GM19467 (cell line): ENCODE measurements around the gene EPAS1.

Experiments
- ATAC-seq: cut with Tn5 transposase; IDR thresholded peaks from one replicate; pipeline ENCODE4 v1.9.1; 2021; ENCODE audit warnings: mild to moderate bottlenecking, moderate library complexity; ENCODE audit not compliant: unreplicated experiment

EPAS1 gene

DNA sequence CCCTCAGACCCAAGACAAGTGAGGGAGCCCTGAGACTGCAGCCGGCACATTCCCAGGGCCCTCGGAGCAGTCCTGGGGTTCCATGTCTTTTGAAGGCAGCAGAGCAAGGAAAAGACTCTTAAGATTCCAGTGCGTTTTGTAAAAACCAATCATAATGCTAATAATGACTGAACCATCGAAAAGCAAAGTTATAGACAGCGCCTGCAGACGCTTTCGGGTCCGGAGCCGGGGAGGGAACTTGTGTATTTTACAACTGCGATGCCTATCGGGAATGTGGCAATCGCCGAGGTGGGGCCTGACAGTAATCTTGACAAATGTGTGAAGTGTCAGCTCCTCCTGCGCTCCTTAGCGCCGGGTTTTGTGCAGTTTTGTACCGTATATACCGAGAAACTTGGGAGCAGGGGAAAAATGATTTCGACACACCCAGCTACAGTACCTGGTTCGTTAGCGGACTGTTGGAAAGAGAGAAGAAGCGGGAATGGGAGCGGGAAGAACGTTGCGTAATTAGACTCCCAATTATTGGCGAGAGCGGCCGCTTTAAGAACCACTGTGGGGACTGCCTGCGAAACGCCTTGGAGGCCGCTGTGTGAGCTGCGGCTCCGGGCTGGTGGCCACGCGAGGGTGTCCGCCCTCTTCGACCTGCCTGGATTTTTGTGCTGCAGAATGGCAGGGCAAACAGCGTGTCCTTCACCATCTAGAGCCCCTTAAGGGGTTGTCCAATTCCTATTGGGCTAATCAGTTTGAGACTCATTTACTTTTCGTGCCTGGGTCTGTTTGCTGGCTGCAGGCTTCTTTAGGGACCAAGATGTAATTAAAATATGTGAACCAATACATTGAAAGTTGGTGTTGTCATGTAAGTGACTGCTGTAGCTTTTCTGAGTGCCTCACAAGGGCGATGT is 2.4 kb downstream of the EPAS1 start:
- ATAC-seq = no peak

DNA sequence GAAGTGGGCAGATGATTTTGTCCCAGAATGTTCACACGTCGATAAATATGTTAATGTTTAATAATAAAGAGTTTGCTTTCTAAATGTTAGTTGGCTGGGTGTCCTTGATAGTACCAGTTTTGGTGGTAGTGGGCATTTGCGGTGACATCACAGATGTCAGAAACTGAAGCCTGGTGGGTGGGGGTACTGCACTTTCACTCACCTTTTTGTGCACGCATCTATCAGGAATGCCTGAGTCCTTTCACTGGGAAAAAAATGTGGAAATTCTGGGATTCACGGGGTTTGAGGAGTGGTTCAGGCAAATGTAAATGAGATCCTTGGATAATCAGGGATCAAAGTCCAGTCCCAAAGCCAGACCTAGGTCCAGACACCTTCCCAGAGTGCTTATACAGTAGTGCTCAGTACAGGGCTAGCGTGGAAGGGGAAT is 3.2 kb downstream of the EPAS1 start:
- no peak for ATAC-seq

DNA sequence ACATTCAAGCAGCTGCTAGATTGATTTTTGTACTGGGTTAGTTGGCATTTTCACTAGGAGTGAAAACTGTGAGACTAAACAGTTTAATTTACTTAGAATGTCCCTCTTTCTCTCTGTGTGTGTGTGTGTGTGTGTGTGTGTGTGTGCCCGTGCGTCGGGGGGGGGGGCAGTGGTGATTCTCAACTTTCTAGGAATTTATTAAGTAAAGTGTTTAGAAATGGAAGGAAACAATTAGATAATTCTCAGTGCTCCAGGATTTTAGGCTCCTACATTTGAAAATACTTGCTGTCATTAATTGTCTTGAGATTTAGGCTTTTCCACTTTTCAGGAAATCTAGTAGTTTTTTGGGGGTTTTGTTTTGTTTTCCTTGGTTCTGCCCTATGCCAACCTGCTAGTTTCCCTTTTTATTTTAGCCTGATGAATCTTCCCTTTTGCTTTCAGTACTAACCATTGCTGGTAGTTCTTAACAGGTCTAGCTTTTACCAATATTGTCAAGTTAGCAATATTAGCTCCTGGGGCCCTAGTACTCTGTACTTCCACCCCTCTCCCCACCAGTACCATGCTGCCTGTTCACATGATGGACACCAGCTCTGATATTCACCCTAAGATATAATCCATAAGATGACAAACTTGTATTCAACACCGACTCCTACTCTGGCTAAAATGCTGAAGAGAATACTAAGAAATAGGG is 4.9 kb downstream of the EPAS1 start:
- ATAC-seq = no peak

DNA sequence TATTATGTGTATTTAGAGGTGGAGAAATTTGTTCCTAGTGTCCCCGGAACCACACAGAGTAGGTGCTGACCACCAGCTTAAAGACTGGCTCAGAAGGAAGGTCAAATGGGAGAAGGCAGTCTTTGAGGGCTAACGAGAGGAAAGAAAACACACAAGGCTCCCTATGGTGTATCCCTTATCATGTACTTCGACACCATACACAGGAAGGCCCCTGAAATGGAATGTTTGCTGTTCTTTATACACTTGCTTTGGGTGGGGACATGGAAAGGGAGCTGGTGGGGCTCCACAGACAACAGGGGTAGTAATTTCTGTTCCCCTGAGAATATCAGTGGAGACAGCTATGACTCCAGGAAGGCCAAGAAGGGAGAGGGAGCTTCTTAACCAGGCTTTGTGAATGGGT is 6.0 kb downstream of the EPAS1 start:
- ATAC-seq = no peak

DNA sequence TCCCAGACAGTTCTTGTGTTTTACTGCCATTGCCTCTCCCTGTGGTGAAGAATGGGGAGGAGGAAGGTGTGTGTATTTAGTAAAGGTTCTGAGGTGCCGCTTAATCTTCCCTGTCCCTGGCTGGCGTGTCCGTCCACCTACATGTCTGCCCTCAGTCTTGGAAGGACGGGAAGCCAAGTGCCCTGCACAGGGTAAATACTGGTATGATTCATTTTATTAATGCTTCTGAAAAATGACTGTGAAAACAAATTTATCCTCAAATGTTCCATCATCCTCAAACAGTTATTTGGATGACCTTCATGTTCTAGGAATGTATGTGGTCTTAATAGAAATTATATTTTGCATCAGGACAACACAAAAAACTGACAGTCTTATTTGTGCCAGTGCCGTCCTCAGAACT is 6.6 kb downstream of the EPAS1 start:
- ATAC-seq = no peak

DNA sequence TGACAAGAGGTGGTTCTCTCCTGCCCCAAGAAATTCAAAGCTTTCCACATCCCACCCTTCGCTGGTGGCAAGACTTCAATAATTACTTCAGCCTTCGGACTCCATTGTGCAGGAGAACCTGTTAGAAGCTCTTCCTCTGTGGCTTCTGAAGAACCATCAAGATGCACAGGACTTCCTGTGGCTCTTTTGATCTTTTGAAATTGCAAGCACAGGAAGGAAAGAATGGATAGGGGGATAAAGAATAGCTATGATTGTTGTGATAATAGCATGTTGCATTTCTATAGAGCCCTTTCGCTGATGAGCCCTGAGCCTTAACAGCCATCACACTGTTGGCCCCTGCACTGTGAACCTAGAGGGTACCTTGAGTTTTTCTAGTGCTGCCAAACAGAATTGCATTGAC is 7.4 kb downstream of the EPAS1 start:
- ATAC-seq = no peak

DNA sequence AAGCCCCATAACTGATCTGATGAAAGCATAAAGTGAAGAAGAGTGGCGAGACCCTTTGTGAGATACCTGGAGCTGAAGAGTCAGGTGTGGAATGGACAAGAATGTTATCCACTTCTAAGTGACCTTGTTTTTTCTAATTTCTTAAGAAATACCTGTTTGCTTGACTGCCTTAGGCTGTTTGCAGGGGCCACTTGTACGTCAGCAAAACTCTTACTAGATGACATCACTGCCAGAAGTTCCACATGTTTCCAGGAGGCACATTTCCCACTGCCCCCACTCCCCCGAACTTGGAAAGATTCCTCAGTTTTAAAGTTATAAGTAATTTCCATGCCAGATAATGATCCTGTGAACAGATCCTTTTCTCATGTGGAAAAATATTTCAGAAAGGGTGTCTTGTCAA is 8.0 kb downstream of the EPAS1 start:
- ATAC-seq = no peak

DNA sequence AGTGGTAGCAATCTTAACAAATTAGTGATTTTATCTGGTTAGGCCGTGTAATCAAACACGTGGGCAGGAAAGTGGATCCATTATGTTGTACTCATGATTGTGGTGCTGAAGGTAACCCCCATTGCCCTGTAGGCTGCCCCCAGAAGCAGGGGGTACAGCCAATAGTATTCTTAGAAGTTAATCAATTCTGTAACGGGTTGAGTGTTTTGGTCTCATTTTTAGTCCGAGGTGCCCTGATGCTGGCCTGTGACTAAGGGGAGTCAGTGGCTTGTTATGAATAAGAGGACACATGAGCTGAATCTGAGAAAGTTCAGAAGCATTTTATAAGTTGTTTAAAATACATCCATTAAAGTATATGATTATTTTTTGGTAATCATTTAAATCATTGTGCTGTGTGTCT is 8.6 kb downstream of the EPAS1 start:
- no peak for ATAC-seq

DNA sequence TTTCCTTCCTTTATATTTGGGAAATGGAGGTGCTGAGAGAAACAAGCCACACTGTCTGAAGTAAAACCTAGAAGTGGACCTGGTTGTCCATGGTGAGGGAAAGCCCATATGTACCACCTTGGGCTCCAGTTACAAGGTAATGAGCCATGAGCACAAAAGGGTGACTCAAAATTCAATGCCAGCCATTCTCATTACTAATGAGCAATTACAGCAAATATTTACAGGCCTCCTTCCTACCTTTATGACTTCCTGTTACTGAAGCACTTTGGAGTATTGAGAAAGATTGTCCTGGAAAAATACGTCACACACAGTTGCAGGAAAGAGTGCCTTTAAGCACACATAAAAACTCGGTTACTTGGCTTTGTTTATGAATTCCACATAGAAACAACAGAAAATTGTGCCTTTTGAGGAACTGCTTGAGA is 9.1 kb downstream of the EPAS1 start:
- no peak for ATAC-seq

DNA sequence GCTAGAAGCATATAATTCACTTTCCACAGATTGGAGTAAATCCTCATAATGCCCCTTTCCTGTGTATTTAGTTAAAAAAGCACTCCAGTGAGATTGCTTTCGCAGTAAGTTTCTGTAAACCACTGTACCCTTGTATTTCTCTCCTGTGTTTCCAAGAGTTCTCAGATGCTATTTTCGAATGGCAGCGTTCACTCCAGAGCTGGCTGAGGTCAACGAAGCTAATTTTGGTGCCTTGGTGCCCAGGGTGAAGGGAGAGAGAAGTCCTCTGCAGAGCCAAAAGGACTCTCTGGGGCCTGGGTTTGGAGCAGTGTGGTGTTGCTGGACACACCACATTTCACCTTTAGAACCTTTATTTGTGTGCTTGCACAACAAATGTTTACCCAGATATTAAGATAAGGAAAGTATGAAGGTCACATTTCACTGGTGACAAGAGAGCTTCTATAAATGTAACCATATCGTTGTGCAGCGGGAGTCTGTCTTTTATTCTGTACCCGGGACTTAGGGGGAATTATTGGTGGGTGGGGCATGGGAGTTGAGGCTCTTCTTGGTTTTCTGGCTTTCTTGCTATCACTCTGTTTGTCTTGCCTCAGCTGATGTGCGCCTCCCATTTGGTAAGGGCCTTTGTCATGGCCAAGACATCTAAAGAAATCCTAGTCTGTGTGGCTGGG is 9.9 kb downstream of the EPAS1 start:
- ATAC-seq = no peak

DNA sequence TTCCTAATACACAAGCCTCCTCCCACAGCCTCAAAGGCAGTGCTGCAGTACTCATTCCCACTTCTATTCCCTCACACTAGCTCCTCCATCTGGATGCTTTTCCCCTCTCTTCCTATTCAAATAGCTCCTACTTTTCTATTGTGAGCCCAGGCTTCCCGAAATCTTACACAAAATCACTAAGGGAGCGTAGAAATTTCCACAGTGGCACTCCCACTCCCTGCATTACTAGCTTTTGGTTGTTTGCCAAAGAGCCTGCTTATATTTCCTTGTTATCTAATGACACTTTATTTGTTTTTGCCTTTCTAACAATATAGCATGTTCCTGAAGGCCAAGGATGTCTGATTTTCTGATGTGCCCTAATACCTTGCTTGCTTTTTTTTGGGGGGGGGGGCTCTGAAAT is 10.9 kb downstream of the EPAS1 start:
- no peak for ATAC-seq

DNA sequence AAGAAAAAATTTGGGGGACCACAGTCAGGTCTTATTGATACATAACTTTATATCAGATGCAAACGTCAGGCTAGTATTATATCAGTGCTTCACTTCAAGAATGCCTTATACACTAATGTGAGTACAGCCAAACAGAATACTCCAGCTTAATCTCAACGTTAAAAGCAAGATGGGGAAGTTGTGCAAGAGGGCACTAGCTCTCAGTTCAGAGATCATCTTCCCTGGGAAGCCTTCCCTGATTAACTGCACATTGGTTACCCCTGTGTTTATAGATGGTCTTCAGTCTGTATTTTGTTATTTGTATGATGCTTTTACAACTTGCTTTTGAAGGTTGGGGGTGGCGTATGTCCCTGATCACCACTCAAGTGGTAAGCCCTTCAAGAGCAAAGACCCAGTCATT is 11.4 kb downstream of the EPAS1 start:
- ATAC-seq = no peak

DNA sequence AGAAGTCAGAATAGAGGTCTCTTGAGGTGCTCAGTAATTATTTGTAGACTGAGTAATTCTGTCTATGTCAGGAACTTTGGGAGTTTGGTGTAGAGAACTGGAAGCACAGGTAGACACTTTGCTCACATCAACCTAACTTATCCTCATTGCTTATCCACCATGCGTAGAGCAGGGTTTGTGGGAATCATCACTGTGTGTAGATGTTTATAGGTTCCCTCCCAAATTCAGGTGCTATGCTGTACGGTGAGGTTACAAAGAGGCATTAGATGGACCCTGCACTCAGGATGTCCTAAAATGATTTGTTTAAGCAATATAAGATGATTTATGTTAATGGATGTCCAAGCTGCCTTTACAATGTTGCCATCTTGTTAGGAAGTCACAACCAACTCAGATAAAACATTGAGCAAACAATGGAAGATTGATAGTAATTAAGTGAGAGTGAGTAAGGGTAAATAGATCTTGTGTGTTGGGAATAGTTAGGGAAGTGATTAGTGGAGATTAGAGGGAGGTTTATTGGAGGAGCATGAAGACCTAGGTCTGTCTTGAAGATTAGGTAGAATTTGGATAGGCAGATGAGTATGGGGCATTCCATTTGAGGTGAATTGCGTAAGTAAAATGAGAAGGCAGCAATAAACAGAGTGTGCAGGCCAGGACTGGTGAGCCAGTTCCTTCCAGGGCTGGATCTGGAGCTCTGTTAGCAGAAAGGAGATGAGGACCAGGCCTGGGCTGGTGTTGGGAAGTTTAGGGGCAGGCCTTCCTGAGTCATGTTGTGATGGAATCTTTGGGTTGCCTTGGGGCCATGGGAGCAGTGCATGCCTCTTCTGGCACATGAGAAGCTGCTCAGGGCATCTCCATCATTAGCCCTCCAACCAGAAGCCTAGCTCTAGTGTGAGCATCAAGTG is 12.1 kb downstream of the EPAS1 start:
- no peak for ATAC-seq

DNA sequence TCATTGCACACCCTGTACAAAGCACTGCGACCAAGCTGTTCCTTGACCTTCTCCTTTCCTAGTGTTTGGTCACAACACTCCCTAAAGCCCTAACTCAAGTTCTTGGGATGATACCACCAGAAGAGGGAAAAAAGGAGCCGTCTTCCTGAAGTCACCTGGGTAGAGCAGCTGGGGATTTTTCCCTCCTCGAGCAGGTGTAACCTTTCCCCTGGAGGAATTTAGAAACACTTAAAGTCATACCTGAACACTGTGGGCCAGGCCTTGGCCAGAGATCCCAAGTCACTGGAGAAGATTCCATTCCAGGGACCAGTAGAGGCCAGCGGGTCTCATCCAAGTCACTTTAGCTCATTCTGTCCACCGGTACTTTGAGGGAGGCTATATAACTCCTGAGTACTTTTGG is 13.2 kb downstream of the EPAS1 start:
- no peak for ATAC-seq

DNA sequence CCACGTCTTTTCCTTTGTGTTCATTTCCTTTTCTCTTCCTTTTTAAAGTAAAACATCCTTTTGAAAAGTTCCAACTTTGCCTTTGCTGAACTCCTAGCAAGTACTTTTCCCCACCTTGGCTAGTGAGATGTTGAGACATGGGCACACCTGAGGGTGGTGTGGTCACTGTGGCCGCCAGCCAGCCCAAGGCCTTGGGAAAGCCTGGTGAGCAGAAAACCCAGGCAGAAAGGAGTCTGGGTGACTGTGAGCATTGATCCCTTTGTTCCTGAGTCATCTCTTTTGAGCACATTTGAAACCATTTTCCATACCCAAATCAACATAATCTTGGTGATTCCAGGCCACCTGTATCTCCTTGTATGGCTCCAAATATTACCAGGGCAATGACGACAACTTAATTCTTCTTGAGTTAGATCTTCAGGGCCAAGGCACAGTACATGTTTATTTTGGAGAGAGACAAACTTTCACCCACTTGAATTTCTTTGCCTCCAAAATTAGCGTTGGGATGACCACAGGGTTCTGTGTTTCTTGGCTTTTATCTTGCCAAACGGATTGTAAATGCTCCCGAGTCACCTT is 14.5 kb downstream of the EPAS1 start:
- ATAC-seq = no peak

DNA sequence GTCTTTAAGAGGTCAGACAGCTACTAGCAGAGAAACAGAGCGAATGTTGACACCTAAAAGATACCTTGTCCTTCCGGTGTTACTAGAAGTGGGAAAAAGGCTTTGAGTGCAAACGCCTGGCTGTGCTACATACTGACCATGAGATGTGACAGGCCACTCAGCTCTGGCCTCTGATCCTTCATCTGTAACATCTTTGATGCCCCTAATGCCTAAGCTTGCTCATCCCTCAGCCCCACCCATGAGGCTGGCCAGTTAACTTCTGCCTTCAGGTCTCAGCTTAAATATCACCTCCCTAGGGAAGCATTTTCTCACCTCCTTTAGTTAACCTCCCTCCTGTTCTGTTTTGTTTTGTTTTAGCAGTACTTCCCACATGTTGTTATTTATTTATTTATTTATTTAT is 15.9 kb downstream of the EPAS1 start:
- no peak for ATAC-seq

DNA sequence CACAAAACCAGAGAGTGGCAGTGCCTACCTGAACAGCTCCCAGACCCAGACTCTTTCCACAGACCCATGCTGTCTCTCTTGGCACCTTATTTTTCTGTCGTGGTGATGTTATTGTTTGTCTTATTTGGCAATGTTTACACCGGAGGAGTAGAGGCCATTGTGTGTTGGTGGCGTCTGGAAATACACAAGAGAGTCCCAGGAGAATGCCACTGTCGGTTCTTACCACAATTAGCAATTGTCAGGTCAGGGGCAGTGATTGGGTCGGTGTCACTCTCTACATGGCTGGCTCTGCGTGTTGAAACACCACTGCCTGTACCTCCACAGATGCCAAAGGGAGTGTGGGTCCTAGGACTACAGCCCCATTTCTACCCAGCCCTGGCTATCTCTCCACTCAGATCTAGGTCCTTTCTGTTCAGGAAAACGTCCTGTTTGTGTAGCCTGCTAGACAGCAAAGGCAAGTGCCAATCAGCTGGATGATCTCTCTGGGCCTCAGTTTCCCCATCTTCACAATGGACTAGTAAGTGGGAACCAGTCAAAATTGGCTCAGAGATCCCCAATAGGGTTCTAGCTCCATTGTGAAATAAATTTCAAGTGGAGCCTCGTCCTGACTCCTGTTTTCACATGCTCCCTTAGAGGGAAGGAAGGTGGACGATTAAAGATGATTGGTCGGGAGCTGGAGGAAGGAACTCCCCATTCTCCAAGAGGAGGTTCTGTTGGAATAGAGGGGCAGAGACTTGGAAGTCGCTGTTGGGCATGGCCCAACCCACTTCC is 17.0 kb downstream of the EPAS1 start:
- no peak for ATAC-seq

DNA sequence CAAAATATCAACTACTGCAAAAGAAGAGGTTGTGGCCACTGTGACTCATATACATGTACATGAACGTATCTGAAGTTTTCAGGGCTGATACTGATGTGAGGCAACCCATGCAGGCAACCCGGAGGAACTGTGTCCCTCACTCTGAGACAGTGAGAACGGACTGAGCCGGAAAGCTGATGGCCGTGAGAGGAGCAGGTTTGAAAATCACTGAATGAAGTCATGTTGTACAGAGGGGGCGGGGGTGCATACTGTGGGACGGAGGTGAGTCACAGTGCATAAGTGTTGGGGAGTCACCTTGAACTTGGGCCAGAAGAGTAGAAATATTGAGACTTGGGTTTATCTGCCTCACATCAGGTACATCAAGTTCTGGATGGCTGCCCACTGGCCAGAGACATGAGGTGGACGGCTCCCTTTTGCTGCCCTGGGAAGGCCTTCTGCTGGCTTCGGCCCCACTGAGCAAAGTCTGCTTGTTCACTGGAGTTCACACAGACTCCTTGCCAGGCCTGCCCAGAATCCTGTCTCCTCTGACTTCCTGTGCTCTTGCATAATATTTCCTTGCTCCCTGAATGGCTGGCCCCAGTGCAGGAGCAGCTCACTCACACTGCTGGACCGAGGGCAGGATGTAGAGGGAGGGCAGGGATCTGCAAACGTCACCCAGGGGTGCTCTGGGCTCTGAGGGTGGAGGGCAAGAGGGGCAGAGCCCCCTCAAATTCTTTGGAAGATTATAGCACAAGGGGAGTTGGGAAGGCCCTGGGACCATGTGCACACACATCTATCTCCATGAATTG is 18.1 kb downstream of the EPAS1 start:
- no peak for ATAC-seq

DNA sequence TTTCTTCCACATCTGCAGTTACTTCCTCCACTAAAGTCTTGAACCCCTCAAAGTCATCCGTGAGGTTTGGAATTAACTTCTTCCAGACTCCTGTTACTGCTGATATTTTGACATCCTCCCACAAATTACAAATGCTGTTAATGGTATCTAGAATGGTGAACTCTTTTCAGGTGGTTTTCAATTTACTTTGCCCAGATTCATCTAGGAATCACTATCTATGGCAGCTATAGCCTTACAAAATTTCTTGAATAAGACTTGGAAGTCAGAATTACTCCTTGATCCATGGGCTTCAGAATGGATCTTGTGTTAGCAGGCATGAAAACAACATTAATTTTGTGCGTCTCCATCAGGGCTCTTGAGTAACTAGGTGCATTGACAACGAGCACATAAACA is 19.9 kb downstream of the EPAS1 start:
- no peak for ATAC-seq
